HepG2 (cell line): ENCODE measurements around the gene SUOX. TPM values are rescaled to one million over a fixed set of nuclear protein-coding genes. Genes with fewer than 3 reads are reported as not detected.

Experiments
- GATAD2A ChIP-seq: IDR thresholded peaks from 2 replicates; pipeline ENCODE4 v1.6.1; 2016
- KDM5A ChIP-seq: fragments of 200-600 bp; sonication (generic); IDR thresholded peaks from 2 replicates; pipeline ENCODE4 v1.7.0; 2018; ENCODE audit warnings: antibody characterized with exemption, mild to moderate bottlenecking, low read length, borderline replicate concordance
- MTA3 ChIP-seq: sonication (generic); formaldehyde crosslinking; IDR thresholded peaks from 2 replicates; pipeline ENCODE4 v1.4.0; 2020; ENCODE audit warnings: missing genetic modification reagents
- POLR2AphosphoS5 ChIP-seq: IDR thresholded peaks from 2 replicates; pipeline ENCODE4 v1.6.1; 2012; ENCODE audit warnings: low read depth, low read length
- SRSF1 ChIP-seq: fragments of 200-400 bp; formaldehyde crosslinking; optimal IDR thresholded peaks from 2 replicates; pipeline ENCODE3; 2017; ENCODE audit warnings: mild to moderate bottlenecking, low read depth, low read length, moderate library complexity
- ZNF776 ChIP-seq: sonication (generic); formaldehyde crosslinking; IDR thresholded peaks from 2 replicates; pipeline ENCODE4 v1.4.0; 2020; ENCODE audit warnings: mild to moderate bottlenecking, missing genetic modification reagents
- polyA plus RNA-seq, 8 experiments: library from polyadenylated mRNA; depleted of rRNA in 3 of 8; stranded (reverse) in 7 of 8; unstranded in 1 of 8; fragments of >200 nt; fragmentation: Illumina TruSeq in 4 of 8; extraction: Trizol in 4 of 8; gene quantifications; 2 replicates each; pipeline versions ENCODE4 v1.2.1 to v1.2.3, GENCODE V29; 2011 to 2016; ENCODE audit warnings: low read depth in 4 of 8, missing spikeins in 1 of 8, mixed read lengths in 1 of 8; ENCODE audit not compliant: insufficient read depth in 1 of 8
- total RNA-seq, 5 experiments: library from RNA; depleted of rRNA; stranded (reverse); fragments of >200 nt; fragmentation: Illumina TruSeq; extraction: Trizol; gene quantifications; 2 replicates each; pipeline ENCODE4 v1.2.3, GENCODE V29; 2016; ENCODE audit warnings: low read depth in 1 of 5
- TF ChIP-seq, protein P1 (sequence below): sonication (generic); formaldehyde crosslinking; IDR thresholded peaks from 2 replicates; pipeline ENCODE4 v1.4.0; 2020; ENCODE audit warnings: missing genetic modification reagents
- TF ChIP-seq, protein P2 (sequence below): sonication (generic); formaldehyde crosslinking; IDR thresholded peaks from 2 replicates; pipeline ENCODE4 v1.4.0; 2020; ENCODE audit warnings: missing genetic modification reagents
- TF ChIP-seq, protein P3 (sequence below): sonication (generic); formaldehyde crosslinking; IDR thresholded peaks from 2 replicates; pipeline ENCODE4 v1.4.0; 2020; ENCODE audit warnings: missing genetic modification reagents, mild to moderate bottlenecking, borderline replicate concordance
- TF ChIP-seq, protein P4 (sequence below): sonication (generic); formaldehyde crosslinking; IDR thresholded peaks from 2 replicates; pipeline ENCODE4 v1.9.0; 2021; ENCODE audit warnings: mild to moderate bottlenecking, missing genetic modification reagents

The SUOX gene
- total and polyA plus RNA-seq, 2 of the 13 experiments (the other 11 are each of a cell fraction or from before 2014, with no cell fraction given): 23.9 to 25.9 TPM

DNA sequence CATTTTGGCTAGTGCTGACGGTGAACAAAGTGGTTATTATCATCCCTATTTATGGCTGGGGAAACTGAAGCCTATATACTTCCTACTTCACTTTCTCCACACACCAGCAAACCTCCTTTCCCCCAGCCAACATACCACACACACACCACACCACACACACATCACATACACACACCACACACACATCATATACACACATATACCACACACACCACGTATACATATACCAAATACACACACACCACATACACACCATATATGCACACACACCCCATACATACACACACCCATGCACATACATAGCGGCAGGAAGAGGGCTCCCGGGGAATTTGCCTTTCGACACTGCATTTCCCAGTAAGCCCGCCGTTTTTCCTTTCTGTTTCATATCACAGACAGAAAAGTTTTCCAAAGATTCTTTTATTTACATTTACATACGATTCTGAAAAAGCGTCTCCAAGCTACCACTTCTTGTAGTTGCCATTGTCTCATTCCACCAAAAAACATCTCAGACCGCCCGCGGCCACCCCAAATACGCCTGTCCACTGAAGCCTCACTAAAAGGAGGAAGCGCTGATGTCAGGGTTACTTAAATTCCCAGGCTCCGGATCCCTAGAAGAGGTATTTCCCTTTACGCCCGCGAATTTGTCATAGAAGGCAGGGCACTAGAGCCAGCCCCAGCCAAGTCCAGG lies 24.0 kb upstream of the SUOX start (continued):
- TF ChIP-seq, protein P1, sequence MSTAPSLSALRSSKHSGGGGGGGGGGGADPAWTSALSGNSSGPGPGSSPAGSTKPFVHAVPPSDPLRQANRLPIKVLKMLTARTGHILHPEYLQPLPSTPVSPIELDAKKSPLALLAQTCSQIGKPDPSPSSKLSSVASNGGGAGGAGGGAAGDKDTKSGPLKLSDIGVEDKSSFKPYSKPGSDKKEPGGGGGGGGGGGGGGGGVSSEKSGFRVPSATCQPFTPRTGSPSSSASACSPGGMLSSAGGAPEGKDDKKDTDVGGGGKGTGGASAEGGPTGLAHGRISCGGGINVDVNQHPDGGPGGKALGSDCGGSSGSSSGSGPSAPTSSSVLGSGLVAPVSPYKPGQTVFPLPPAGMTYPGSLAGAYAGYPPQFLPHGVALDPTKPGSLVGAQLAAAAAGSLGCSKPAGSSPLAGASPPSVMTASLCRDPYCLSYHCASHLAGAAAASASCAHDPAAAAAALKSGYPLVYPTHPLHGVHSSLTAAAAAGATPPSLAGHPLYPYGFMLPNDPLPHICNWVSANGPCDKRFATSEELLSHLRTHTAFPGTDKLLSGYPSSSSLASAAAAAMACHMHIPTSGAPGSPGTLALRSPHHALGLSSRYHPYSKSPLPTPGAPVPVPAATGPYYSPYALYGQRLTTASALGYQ (CRISPR knock-in tag): 0 out of 2 replicates have a peak, but pooled peaks have one; percentile 6
- TF ChIP-seq GATAD2A (0 out of 2 replicates have a peak, but pooled peaks have one; percentile 4), KDM5A (peak; percentile 72; the same call in 1 of the 2 replicates), ZNF776 (CRISPR knock-in tag) (no peak), SRSF1 (peak; percentile 3), POLR2AphosphoS5 (peak; percentile 60; the same call in 1 of the 2 replicates), MTA3 (CRISPR knock-in tag) (no peak)
- TF ChIP-seq, protein P2, sequence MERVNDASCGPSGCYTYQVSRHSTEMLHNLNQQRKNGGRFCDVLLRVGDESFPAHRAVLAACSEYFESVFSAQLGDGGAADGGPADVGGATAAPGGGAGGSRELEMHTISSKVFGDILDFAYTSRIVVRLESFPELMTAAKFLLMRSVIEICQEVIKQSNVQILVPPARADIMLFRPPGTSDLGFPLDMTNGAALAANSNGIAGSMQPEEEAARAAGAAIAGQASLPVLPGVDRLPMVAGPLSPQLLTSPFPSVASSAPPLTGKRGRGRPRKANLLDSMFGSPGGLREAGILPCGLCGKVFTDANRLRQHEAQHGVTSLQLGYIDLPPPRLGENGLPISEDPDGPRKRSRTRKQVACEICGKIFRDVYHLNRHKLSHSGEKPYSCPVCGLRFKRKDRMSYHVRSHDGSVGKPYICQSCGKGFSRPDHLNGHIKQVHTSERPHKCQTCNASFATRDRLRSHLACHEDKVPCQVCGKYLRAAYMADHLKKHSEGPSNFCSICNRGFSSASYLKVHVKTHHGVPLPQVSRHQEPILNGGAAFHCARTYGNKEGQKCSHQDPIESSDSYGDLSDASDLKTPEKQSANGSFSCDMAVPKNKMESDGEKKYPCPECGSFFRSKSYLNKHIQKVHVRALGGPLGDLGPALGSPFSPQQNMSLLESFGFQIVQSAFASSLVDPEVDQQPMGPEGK (CRISPR knock-in tag): 0 out of 2 replicates have a peak, but pooled peaks have one; percentile 9
- TF ChIP-seq, protein P3, sequence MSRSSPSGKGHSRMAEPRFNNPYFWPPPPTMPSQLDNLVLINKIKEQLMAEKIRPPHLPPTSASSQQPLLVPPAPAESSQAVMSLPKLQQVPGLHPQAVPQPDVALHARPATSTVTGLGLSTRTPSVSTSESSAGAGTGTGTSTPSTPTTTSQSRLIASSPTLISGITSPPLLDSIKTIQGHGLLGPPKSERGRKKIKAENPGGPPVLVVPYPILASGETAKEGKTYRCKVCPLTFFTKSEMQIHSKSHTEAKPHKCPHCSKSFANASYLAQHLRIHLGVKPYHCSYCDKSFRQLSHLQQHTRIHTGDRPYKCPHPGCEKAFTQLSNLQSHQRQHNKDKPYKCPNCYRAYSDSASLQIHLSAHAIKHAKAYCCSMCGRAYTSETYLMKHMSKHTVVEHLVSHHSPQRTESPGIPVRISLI (CRISPR knock-in tag): no peak
- TF ChIP-seq, protein P4, sequence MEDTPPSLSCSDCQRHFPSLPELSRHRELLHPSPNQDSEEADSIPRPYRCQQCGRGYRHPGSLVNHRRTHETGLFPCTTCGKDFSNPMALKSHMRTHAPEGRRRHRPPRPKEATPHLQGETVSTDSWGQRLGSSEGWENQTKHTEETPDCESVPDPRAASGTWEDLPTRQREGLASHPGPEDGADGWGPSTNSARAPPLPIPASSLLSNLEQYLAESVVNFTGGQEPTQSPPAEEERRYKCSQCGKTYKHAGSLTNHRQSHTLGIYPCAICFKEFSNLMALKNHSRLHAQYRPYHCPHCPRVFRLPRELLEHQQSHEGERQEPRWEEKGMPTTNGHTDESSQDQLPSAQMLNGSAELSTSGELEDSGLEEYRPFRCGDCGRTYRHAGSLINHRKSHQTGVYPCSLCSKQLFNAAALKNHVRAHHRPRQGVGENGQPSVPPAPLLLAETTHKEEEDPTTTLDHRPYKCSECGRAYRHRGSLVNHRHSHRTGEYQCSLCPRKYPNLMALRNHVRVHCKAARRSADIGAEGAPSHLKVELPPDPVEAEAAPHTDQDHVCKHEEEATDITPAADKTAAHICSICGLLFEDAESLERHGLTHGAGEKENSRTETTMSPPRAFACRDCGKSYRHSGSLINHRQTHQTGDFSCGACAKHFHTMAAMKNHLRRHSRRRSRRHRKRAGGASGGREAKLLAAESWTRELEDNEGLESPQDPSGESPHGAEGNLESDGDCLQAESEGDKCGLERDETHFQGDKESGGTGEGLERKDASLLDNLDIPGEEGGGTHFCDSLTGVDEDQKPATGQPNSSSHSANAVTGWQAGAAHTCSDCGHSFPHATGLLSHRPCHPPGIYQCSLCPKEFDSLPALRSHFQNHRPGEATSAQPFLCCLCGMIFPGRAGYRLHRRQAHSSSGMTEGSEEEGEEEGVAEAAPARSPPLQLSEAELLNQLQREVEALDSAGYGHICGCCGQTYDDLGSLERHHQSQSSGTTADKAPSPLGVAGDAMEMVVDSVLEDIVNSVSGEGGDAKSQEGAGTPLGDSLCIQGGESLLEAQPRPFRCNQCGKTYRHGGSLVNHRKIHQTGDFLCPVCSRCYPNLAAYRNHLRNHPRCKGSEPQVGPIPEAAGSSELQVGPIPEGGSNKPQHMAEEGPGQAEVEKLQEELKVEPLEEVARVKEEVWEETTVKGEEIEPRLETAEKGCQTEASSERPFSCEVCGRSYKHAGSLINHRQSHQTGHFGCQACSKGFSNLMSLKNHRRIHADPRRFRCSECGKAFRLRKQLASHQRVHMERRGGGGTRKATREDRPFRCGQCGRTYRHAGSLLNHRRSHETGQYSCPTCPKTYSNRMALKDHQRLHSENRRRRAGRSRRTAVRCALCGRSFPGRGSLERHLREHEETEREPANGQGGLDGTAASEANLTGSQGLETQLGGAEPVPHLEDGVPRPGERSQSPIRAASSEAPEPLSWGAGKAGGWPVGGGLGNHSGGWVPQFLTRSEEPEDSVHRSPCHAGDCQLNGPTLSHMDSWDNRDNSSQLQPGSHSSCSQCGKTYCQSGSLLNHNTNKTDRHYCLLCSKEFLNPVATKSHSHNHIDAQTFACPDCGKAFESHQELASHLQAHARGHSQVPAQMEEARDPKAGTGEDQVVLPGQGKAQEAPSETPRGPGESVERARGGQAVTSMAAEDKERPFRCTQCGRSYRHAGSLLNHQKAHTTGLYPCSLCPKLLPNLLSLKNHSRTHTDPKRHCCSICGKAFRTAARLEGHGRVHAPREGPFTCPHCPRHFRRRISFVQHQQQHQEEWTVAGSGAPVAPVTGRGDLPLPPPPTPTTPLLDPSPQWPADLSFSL: peak; percentile 82
